ENCODE data around the gene FXYD6.
"Not testable (repeated sequence)": the region's sequence is repeated elsewhere in the genome, so short reads cannot be mapped to it uniquely, and the experiment has no call there.

The FXYD6 gene

GRCh38 chr11:117816151-117816741 is 60.2 kb downstream of the FXYD6 start:
- no peak for DNase-seq

- no peak for DNase-seq
Measured at GRCh38 chr11:117815262-117815803, 61.1 kb downstream of the FXYD6 start.

GRCh38 chr11:117814766-117815261 is 61.6 kb downstream of the FXYD6 start:
- DNase-seq, result no peak

- DNase-seq, result no peak
Measured at GRCh38 chr11:117814204-117814765, 62.2 kb downstream of the FXYD6 start.

- not testable (repeated sequence) for DNase-seq
Measured at GRCh38 chr11:117810056-117810451, 66.4 kb downstream of the FXYD6 start.

- no peak for DNase-seq
Measured at GRCh38 chr11:117809236-117810055, 67.0 kb downstream of the FXYD6 start.

- no peak for DNase-seq
Measured at GRCh38 chr11:117808784-117809183, 67.7 kb downstream of the FXYD6 start.

- peak; percentile 5 for DNase-seq
Measured at GRCh38 chr11:117807482-117808327, 68.8 kb downstream of the FXYD6 start.

GRCh38 chr11:117806846-117807245 is 69.6 kb downstream of the FXYD6 start:
- DNase-seq, result no peak

- no peak for DNase-seq
Measured at GRCh38 chr11:117805045-117805444, 71.4 kb downstream of the FXYD6 start.

- DNase-seq, result no peak
Measured at GRCh38 chr11:117803896-117804295, 72.6 kb downstream of the FXYD6 start.

- no peak for DNase-seq
Measured at GRCh38 chr11:117799634-117800033, 76.8 kb downstream of the FXYD6 start.

GRCh38 chr11:117796872-117797529 is 79.5 kb downstream of the FXYD6 start, which contains the start of gene DSCAML1:
Gene DSCAML1 (minus strand): TSS chr11:117797216. CDS start chr11:117797079, 137 bp downstream.
- DNase-seq, result no peak

- DNase-seq, result no peak
Measured at GRCh38 chr11:117796456-117796871, 80.0 kb downstream of the FXYD6 start.

GRCh38 chr11:117795638-117796455 is 80.6 kb downstream of the FXYD6 start:
- DNase-seq, result no peak

- no peak for DNase-seq
Measured at GRCh38 chr11:117794772-117795629, 81.5 kb downstream of the FXYD6 start.

- DNase-seq, result no peak
Measured at GRCh38 chr11:117794135-117794534, 82.3 kb downstream of the FXYD6 start.

GRCh38 chr11:117793583-117793982 is 82.9 kb downstream of the FXYD6 start:
- DNase-seq, result no peak

GRCh38 chr11:117792992-117793391 is 83.5 kb downstream of the FXYD6 start:
- DNase-seq, result no peak

GRCh38 chr11:117792241-117792640 is 84.2 kb downstream of the FXYD6 start:
- no peak for DNase-seq
